Stimulated activated memory B cell treated with anti-CD40 and anti-IgM and Interleukin-4, amounts not matched to agents 10 μg/mL and 1 μg/mL and 100 μg/mL, for 72 hours (primary cell): ENCODE data around the gene C12orf57.
A peak's percentile ranks its signal among the peaks of the same experiment; 100 is the strongest.

ENCODE experiments used
- ATAC-seq: fragments of 150-1000 bp; cut with Tn5 transposase; 2 replicates; pipeline ENCODE4 v1.10.0; 2021
- H3K27ac Mint-ChIP-seq: one replicate; pipeline ENCODE4 v1.8.0; 2022; ENCODE audit warnings: mild to moderate bottlenecking, mixed read lengths
- H3K27me3 Mint-ChIP-seq: one replicate; pipeline ENCODE4 v1.8.0; 2022; ENCODE audit warnings: mixed read lengths
- H3K36me3 Mint-ChIP-seq: one replicate; pipeline ENCODE4 v1.8.0; 2022; ENCODE audit warnings: mixed read lengths
- H3K4me1 Mint-ChIP-seq: one replicate; pipeline ENCODE4 v1.8.0; 2022; ENCODE audit warnings: mixed read lengths
- H3K4me3 Mint-ChIP-seq: one replicate; pipeline ENCODE4 v1.8.0; 2022; ENCODE audit warnings: mild to moderate bottlenecking, moderate library complexity, mixed read lengths
- H3K9me3 Mint-ChIP-seq: one replicate; pipeline ENCODE4 v1.8.0; 2022; ENCODE audit warnings: mixed read lengths

Gene C12orf57

DNA sequence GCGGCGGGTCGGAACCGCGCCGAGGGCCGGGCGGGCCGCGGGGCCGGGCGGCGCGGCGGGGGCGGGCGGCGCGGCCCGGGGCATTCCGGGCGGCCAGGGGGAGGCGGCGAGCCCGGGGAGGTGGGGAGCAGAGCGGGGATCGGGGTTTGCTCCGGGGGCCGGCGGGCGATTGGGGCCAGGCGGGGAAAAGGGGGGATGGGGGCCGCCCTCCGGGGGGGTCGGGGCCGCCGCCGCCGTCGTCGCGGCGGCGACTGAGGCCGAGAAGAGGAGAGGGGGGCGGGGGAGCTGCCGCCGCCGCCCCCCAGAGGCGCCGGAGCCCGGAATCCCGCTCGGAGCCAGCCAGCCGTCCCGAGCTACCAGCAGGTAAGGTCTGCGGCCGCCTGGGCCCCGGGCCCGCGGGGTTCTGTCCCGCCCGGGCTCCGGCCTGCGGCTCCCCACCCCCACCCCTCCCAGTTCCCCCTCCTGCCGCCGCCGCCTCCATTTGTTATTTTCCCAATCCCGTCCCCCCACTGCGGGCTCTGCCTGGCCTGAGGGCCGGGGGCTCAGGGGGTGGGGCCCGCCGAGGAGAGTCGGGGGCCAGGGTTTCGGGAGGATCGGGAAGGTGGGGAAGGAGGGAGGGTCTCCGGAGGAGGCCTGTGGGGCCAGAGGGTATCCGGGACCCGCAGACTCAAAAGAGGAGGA, 15.7 kb upstream of the C12orf57 start:
- peak overlapping the region; percentile 79 for H3K4me3 Mint-ChIP-seq
- H3K4me1 Mint-ChIP-seq = peaks cover 67% of the 10 kb centered on the region
- no peaks in the 10 kb centered on the region for H3K9me3 Mint-ChIP-seq
- H3K27ac Mint-ChIP-seq = peak overlapping the region; percentile 92
- ATAC-seq = peak; percentile 64
- no peaks in the 10 kb centered on the region for H3K27me3 Mint-ChIP-seq
- H3K36me3 Mint-ChIP-seq = no peaks in the 10 kb centered on the region

DNA sequence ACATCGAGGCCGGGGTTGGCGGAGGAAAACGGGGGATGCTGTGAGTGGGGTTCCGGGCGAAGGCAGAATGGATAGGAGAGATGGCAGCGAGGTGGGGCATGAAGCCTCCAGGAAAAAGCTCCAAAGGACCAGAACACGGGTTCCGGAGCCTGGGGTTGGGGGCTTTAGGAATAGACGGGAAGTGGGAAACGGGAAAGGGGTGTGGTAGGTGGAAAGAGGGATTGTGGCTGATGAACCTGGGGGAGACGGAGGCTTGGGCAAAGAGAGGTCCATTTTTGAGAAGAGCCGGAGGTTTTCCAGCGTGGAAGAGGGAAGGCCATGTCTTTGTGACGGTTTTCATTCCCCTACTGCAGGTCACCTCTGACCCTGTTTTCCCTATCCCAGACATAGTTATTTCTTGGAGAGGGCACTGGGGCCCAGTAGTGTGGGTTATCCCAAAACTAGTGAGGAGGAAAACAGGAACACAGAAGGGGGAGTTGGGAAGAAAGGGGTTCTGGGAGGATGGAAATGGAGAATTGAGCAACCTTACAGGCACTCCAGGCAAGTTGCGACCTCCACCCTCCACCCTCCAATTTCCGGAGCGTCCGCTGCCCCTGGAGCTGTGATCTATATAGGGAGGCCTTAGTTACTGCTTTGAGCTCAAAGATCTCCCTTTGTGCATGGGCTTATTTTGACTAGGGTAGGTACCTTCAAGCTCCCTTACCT, 15.0 kb upstream of the C12orf57 start:
- ATAC-seq = no peak
- Mint-ChIP-seq H3K4me1 (peaks cover 64% of the 10 kb centered on the region), H3K36me3 (peaks cover 4% of the 10 kb centered on the region), H3K27ac (peak overlapping the region; percentile 91), H3K4me3 (peak overlapping the region; percentile 79), H3K9me3 (no peaks in the 10 kb centered on the region), H3K27me3 (no peaks in the 10 kb centered on the region)

DNA sequence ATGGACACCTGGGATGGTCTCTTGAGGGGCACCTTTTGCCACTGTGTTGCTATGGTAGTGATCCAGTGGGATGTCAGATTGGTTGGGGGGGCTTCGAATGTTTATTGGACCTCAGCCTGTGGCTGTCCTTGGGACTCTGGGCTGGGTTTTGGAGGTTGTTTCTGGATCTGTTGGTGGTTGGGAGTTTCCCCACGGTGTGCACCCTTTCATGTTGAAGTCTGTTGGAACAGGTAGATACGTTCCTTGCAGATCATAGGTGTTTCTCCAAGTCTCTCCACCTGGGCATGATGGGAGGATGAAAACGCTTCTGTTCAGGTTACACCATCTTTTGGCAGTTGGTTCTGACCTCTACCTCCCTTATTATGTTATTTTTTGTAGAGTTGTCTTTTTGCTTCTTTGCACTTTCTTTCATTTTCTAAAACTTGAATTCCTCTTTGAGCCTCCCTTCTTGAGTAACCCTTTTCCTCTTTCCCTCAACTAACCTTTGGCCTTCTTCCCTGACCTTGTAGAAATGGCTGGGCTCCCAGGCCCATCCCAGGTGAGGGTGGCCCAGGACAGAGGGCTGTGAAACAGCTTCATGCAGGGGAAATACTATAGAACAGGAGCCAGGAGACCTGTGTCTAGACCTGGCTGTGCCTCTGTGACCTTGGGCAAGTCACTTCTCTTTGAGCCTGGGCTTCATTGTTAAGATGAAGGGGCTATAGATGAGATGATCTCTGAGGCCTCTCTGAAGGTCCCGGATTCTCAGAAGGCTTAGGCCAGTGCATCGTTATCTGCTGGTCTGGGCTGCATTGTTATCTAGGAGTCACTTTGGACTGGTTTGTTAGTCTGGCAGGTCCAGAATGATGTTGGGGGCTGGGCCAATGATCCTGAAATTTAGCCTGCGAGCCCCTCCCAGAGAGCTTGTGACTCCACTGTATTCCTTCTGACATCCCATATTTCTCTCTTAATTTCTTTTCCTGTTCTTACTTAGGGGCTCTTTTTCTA, 14.1 kb upstream of the C12orf57 start:
- no peak for ATAC-seq
- H3K4me3 Mint-ChIP-seq = peak overlapping the region; percentile 79
- peak overlapping the region; percentile 91 for H3K27ac Mint-ChIP-seq
- H3K9me3 Mint-ChIP-seq = no peaks in the 10 kb centered on the region
- no peaks in the 10 kb centered on the region for H3K27me3 Mint-ChIP-seq
- peaks cover 64% of the 10 kb centered on the region for H3K4me1 Mint-ChIP-seq
- peaks cover 13% of the 10 kb centered on the region for H3K36me3 Mint-ChIP-seq

DNA sequence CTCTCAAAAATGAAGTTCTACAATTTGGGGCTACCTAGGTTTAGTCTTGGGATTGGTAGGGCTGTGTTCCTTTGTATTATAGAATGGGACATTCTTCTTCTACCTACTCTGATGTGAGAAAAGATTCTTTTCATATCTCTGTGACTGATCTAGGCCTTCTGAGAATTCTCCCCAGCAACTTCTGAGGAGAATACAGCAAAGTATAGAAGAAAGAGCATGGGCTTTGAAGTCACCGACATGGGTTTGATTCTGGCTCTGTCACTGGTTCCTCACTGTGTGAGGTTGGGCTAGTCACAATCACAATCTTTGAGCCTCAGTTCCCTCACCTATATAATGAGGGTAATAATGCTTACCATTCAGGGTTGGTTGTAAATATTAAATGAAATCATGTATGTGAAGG, 11.1 kb upstream of the C12orf57 start:
- Mint-ChIP-seq H3K4me3 (no peak overlapping the region), H3K27ac (peak overlapping the region; percentile 19), H3K36me3 (peaks cover 35% of the 10 kb centered on the region)

DNA sequence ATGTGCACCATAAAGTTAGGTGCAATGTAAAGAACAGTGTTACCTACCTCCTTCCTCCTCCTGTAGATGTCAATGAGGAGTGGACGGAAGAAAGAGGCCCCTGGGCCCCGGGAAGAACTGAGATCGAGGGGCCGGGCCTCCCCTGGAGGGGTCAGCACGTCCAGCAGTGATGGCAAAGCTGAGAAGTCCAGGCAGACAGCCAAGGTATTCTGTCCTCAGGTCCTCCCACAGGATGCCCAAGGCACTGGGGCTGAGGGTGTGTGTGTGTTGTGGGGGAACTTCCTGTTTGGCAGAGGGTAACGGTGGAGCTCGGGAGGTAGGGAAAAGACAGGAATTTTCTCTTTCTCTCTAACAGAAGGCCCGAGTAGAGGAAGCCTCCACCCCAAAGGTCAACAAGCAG, 9.7 kb upstream of the C12orf57 start:
- peaks cover 38% of the 10 kb centered on the region for H3K36me3 Mint-ChIP-seq

More for the DNA sequence above, 11.1 kb upstream of the C12orf57 start:
- Mint-ChIP-seq H3K27me3 (no peaks in the 10 kb centered on the region), H3K4me1 (peaks cover 69% of the 10 kb centered on the region), H3K9me3 (no peaks in the 10 kb centered on the region)
- ATAC-seq = no peak

DNA sequence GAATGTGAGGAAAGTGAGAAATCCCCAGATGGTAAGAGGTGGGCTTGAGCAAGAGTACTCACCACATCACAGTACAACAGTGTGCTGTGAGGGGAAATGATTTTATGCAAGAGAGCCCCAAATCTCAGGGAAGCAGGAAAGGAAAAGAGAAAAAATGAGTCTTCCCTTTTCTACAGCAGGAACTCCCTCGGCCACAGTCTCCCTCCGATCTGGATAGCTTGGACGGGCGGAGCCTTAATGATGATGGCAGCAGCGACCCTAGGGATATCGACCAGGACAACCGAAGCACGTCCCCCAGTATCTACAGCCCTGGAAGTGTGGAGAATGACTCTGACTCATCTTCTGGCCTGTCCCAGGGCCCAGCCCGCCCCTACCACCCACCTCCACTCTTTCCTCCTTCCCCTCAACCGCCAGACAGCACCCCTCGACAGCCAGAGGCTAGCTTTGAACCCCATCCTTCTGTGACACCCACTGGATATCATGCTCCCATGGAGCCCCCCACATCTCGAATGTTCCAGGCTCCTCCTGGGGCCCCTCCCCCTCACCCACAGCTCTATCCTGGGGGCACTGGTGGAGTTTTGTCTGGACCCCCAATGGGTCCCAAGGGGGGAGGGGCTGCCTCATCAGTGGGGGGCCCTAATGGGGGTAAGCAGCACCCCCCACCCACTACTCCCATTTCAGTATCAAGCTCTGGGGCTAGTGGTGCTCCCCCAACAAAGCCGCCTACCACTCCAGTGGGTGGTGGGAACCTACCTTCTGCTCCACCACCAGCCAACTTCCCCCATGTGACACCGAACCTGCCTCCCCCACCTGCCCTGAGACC, 8.2 kb upstream of the C12orf57 start:
- Mint-ChIP-seq H3K9me3 (no peaks in the 10 kb centered on the region), H3K27ac (peak overlapping the region; percentile 96), H3K36me3 (peaks cover 51% of the 10 kb centered on the region), H3K4me3 (peak overlapping the region; percentile 75), H3K4me1 (peaks cover 66% of the 10 kb centered on the region), H3K27me3 (no peaks in the 10 kb centered on the region)
- ATAC-seq = no peak

More for the DNA sequence above, 9.7 kb upstream of the C12orf57 start:
- Mint-ChIP-seq H3K4me1 (peaks cover 71% of the 10 kb centered on the region), H3K27ac (peak overlapping the region; percentile 65), H3K9me3 (no peaks in the 10 kb centered on the region), H3K4me3 (no peak overlapping the region), H3K27me3 (no peaks in the 10 kb centered on the region)
- ATAC-seq = no peak

DNA sequence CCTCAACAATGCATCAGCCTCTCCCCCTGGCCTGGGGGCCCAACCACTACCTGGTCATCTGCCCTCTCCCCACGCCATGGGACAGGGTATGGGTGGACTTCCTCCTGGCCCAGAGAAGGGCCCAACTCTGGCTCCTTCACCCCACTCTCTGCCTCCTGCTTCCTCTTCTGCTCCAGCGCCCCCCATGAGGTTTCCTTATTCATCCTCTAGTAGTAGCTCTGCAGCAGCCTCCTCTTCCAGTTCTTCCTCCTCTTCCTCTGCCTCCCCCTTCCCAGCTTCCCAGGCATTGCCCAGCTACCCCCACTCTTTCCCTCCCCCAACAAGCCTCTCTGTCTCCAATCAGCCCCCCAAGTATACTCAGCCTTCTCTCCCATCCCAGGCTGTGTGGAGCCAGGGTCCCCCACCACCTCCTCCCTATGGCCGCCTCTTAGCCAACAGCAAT, 7.6 kb upstream of the C12orf57 start:
- ATAC-seq = peak; percentile 0
- peaks cover 55% of the 10 kb centered on the region for H3K36me3 Mint-ChIP-seq
- peak overlapping the region; percentile 96 for H3K27ac Mint-ChIP-seq
- H3K4me1 Mint-ChIP-seq = peaks cover 63% of the 10 kb centered on the region
- H3K4me3 Mint-ChIP-seq = peak overlapping the region; percentile 75
- H3K9me3 Mint-ChIP-seq = no peaks in the 10 kb centered on the region
- no peaks in the 10 kb centered on the region for H3K27me3 Mint-ChIP-seq

DNA sequence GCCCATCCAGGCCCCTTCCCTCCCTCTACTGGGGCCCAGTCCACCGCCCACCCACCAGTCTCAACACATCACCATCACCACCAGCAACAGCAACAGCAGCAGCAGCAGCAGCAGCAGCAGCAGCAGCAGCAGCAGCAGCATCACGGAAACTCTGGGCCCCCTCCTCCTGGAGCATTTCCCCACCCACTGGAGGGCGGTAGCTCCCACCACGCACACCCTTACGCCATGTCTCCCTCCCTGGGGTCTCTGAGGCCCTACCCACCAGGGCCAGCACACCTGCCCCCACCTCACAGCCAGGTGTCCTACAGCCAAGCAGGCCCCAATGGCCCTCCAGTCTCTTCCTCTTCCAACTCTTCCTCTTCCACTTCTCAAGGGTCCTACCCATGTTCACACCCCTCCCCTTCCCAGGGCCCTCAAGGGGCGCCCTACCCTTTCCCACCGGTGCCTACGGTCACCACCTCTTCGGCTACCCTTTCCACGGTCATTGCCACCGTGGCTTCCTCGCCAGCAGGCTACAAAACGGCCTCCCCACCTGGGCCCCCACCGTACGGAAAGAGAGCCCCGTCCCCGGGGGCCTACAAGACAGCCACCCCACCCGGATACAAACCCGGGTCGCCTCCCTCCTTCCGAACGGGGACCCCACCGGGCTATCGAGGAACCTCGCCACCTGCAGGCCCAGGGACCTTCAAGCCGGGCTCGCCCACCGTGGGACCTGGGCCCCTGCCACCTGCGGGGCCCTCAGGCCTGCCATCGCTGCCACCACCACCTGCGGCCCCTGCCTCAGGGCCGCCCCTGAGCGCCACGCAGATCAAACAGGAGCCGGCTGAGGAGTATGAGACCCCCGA, 7.0 kb upstream of the C12orf57 start:
- Mint-ChIP-seq H3K9me3 (no peaks in the 10 kb centered on the region), H3K36me3 (peaks cover 58% of the 10 kb centered on the region), H3K4me1 (peaks cover 60% of the 10 kb centered on the region), H3K27me3 (no peaks in the 10 kb centered on the region), H3K27ac (peak overlapping the region; percentile 96), H3K4me3 (peak overlapping the region; percentile 75)
- peak; percentile 41 for ATAC-seq

DNA sequence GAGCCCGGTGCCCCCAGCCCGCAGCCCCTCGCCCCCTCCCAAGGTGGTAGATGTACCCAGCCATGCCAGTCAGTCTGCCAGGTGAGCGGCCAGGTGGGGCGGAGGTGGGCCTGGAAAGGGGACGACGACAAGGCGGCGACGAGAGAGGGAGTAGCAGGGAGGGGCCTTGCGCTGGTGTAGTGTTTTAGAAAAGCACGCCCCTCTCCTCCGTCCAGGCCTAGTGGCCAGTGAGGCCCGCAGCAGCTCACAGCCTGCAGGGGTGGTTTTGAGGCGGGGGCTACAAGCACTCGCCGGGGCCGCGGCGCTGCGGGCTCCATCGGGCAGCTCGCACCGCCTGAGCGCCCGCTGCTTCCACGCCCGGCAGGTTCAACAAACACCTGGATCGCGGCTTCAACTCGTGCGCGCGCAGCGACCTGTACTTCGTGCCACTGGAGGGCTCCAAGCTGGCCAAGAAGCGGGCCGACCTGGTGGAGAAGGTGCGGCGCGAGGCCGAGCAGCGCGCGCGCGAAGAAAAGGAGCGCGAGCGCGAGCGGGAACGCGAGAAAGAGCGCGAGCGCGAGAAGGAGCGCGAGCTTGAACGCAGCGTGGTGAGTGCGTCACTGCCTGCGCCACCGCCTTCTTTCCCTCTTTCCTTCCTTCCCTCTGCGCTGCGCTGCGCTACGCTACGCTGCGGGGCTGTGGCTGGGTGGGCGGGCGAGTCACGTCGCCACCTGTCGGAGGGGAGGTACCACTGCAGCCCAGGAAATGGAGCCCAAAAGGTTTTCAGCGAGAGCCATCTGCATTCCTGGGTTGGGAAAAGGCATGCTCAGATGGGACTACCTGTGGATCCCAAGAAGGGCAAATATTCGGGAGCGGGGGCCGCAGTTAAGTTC, 6.1 kb upstream of the C12orf57 start:
- ATAC-seq = peak; percentile 95
- Mint-ChIP-seq H3K27me3 (no peaks in the 10 kb centered on the region), H3K4me1 (peaks cover 65% of the 10 kb centered on the region), H3K36me3 (peaks cover 63% of the 10 kb centered on the region), H3K9me3 (no peaks in the 10 kb centered on the region), H3K27ac (peak overlapping the region; percentile 96), H3K4me3 (peak overlapping the region; percentile 75)

DNA sequence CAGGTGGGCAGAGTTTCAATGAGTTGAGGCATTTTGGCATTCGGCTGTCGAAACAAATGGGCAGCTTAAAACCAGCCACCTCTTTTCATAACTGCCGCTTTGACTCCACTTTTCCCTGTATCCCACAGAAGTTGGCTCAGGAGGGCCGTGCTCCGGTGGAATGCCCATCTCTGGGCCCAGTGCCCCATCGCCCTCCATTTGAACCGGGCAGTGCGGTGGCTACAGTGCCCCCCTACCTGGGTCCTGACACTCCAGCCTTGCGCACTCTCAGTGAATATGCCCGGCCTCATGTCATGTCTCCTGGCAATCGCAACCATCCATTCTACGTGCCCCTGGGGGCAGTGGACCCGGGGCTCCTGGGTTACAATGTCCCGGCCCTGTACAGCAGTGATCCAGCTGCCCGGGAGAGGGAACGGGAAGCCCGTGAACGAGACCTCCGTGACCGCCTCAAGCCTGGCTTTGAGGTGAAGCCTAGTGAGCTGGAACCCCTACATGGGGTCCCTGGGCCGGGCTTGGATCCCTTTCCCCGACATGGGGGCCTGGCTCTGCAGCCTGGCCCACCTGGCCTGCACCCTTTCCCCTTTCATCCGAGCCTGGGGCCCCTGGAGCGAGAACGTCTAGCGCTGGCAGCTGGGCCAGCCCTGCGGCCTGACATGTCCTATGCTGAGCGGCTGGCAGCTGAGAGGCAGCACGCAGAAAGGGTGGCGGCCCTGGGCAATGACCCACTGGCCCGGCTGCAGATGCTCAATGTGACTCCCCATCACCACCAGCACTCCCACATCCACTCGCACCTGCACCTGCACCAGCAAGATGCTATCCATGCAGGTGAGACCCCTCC, 5.2 kb upstream of the C12orf57 start:
- peak overlapping the region; percentile 75 for H3K4me3 Mint-ChIP-seq
- H3K9me3 Mint-ChIP-seq = no peaks in the 10 kb centered on the region
- no peaks in the 10 kb centered on the region for H3K27me3 Mint-ChIP-seq
- H3K27ac Mint-ChIP-seq = peak overlapping the region; percentile 96
- no peak for ATAC-seq
- peaks cover 63% of the 10 kb centered on the region for H3K36me3 Mint-ChIP-seq
- peaks cover 69% of the 10 kb centered on the region for H3K4me1 Mint-ChIP-seq

DNA sequence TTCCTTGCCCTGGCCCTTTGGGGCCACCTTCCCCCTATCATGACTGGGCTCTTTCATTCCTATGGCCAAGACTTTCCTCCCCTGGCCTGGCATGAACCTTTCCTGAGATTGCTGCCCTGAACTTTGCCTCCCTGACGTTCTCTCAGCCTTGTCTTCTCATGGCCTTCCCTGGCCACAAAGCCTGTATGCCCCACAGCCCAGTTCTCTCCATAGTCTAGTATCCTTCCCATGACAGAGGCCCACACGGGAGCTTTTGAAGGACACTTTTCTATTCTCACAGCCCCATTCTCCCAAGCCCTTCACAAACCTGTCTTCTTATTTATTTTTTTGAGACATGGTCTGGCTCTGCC, 4.7 kb upstream of the C12orf57 start:
- Mint-ChIP-seq H3K27ac (peak overlapping the region; percentile 96), H3K27me3 (no peaks in the 10 kb centered on the region), H3K4me3 (peak overlapping the region; percentile 28), H3K9me3 (no peaks in the 10 kb centered on the region), H3K36me3 (peaks cover 57% of the 10 kb centered on the region), H3K4me1 (peaks cover 69% of the 10 kb centered on the region)
- no peak for ATAC-seq

DNA sequence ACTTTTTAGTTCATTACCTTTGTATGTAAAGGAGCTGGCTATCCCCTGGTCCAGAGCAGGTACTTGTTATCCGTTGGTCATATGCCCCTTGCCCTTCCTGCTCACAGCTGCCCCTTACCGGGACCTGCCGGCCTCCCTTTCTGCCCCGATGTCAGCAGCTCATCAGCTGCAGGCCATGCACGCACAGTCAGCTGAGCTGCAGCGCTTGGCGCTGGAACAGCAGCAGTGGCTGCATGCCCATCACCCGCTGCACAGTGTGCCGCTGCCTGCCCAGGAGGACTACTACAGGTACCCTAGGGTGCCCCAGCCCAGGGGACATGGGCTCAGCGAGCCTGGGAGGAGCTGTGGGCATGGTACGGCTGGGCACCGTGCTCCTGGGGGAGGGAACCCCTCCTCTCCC, 2.6 kb upstream of the C12orf57 start:
- H3K4me1 Mint-ChIP-seq = peaks cover 69% of the 10 kb centered on the region

More for the DNA sequence above, 2.6 kb upstream of the C12orf57 start:
- Mint-ChIP-seq H3K36me3 (peaks cover 36% of the 10 kb centered on the region), H3K4me3 (no peak overlapping the region), H3K27me3 (no peaks in the 10 kb centered on the region), H3K9me3 (no peaks in the 10 kb centered on the region), H3K27ac (no peak overlapping the region)
- no peak for ATAC-seq
